ENCODE measurements around the gene HES5. TPM values are rescaled to one million over a fixed set of nuclear protein-coding genes. Genes with fewer than 3 reads are reported as not detected.

The HES5 gene, protein sequence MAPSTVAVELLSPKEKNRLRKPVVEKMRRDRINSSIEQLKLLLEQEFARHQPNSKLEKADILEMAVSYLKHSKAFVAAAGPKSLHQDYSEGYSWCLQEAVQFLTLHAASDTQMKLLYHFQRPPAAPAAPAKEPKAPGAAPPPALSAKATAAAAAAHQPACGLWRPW
- total RNA-seq: 0.11 TPM in 1 of 2 replicates, not detected in the other

GRCh38 chr1:2529784-2530512 is at the start of gene HES5:
TSS of gene HES5 (minus strand) at chr1:2530263. CDS start at chr1:2530164, 99 bp downstream.

GRCh38 chr1:2556277-2556677 is 26.2 kb upstream of the HES5 start, which contains the start of gene TNFRSF14:
TSS of gene TNFRSF14 (plus strand) at chr1:2556371. CDS start at chr1:2556665, 294 bp downstream.

DNA sequence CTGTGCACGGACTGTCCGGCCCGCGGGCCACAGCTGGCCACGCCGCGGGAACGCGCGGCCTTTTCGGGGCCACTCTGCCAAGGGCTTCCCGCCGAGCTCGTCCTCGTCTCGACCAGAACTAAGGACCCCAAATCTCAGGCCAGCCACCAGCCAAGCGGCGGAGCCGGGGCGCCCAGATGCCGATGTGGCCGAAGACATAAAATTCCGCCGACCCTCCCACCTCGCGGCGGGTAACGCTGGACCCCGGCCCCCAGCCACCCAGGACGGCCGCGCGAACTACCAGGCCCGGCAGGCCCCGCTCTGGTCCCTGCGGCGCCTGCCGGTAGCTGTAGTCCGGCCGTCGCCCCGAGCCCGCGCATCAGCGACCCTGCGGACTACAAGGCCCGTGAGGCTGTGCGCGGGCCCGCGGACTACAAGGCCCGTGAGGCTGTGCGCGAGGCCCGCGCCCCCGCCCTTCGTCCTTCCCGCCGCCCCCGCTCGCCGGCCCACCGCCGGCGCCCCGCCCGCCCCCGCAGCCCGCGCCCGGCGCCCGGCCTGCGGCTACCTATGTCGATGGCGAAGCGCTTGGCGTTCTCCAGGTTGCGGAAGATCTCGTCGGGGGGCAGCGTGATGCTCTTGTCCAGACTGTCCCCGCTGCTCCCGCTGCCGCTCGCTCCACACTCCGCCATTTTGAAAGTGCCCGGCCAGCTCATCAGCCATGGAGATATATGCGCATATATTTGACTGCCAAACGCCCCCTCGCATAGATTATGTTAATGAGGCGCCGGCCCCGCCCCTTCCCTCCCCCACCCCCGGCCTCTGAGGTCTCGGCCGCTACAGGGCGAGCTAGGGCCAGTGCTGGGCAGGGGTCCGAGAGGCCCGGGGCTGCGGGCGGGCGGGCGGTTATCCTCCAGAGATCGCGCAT is 3.9 kb downstream of the HES5 start, which contains the start of gene PANK4:
PANK4 (minus strand) TSS at position 677 of the 904 bp plus-strand sequence; CDS start at position 668, 9 bp downstream.

Other genes with a start within 250 kb of the HES5 start
- gene MORN1, start 138.7 kb downstream of the HES5 start, total RNA-seq: 9.0 and 10.4 TPM in 2 replicates
- gene RER1, start 138.4 kb downstream of the HES5 start, total RNA-seq: 112 and 119 TPM in 2 replicates
- gene PEX10, start 117.7 kb downstream of the HES5 start, total RNA-seq: 27.7 and 30.1 TPM in 2 replicates
- gene PLCH2, start 54.0 kb downstream of the HES5 start, total RNA-seq: 0.26 and 0.76 TPM in 2 replicates
- gene PANK4, start 3.7 kb downstream of the HES5 start, total RNA-seq: 15.0 and 15.8 TPM in 2 replicates
- gene TNFRSF14, start 26.1 kb upstream of the HES5 start, total RNA-seq: 20.2 and 22.0 TPM in 2 replicates
- gene PRXL2B, start 56.5 kb upstream of the HES5 start, total RNA-seq: 8.6 and 9.6 TPM in 2 replicates
- 0.26 and 0.32 TPM in 2 replicates for gene MMEL1, start 102.8 kb upstream of the HES5 start, total RNA-seq

Data from articular chondrocyte of knee joint (primary cell).